Purkinje cell (primary cell): ENCODE measurements around the gene KRT74. TPM values are rescaled to one million over a fixed set of nuclear protein-coding genes. Genes with fewer than 3 reads are reported as not detected.

Experiments
- polyA plus RNA-seq: library from polyadenylated mRNA; unstranded; fragments of >200 nt; fragmentation: Nextera tagmentation; gene quantifications from 2 replicates; pipeline ENCODE4 v1.2.1, GENCODE V29; 2014

Gene KRT74
- polyA plus RNA-seq = 0.35 and 0.92 TPM in 2 replicates

GRCh38 chr12:52573743-52574142, at the start of gene KRT74:
KRT74 (minus strand) TSS chr12:52573843; CDS start chr12:52573777, 66 bp downstream.

GRCh38 chr12:52618216-52618615, 44.6 kb upstream of the KRT74 start, which contains the start of gene KRT73:
KRT73 (minus strand) TSS chr12:52618559; CDS start chr12:52618524, 35 bp downstream.

GRCh38 chr12:52600941-52601481, 27.4 kb upstream of the KRT74 start, which contains the start of gene KRT72:
KRT72 (minus strand) TSS chr12:52601463; CDS start chr12:52601452, 11 bp downstream.

GRCh38 chr12:52552681-52553195, 20.9 kb downstream of the KRT74 start, which contains the start of gene KRT71:
KRT71 (minus strand) TSS chr12:52553145; CDS start chr12:52553077, 68 bp downstream.

GRCh38 chr12:52519826-52520662, 53.6 kb downstream of the KRT74 start, which contains the start of gene KRT5:
KRT5 (minus strand) TSS chr12:52520394; CDS start chr12:52520296, 98 bp downstream.

Other genes with a start within 250 kb of the KRT74 start
- not detected in 2 replicates for gene KRT85, start 206.4 kb downstream of the KRT74 start, polyA plus RNA-seq
- gene KRT84, start 188.2 kb downstream of the KRT74 start, polyA plus RNA-seq = not detected in 2 replicates
- gene KRT82, start 167.5 kb downstream of the KRT74 start, polyA plus RNA-seq = not detected in 2 replicates
- not detected in 2 replicates for gene KRT75, start 139.5 kb downstream of the KRT74 start, polyA plus RNA-seq
- not detected in 2 replicates for gene KRT6B, start 121.7 kb downstream of the KRT74 start, polyA plus RNA-seq
- not detected in 2 replicates for gene KRT6C, start 100.0 kb downstream of the KRT74 start, polyA plus RNA-seq
- gene KRT6A, start 80.6 kb downstream of the KRT74 start, polyA plus RNA-seq = not detected in 2 replicates
- gene KRT5, start 53.4 kb downstream of the KRT74 start, polyA plus RNA-seq = not detected in 2 replicates
- gene KRT71, start 20.7 kb downstream of the KRT74 start, polyA plus RNA-seq = not detected in 2 replicates
- 2.1 and 5.0 TPM in 2 replicates for gene KRT72, start 27.6 kb upstream of the KRT74 start, polyA plus RNA-seq
- gene KRT73, start 44.7 kb upstream of the KRT74 start, polyA plus RNA-seq = not detected in 2 replicates
- gene KRT2, start 78.4 kb upstream of the KRT74 start, polyA plus RNA-seq = not detected in 2 replicates
- gene KRT1, start 106.6 kb upstream of the KRT74 start, polyA plus RNA-seq = not detected in 2 replicates
- not detected in 2 replicates for gene KRT77, start 129.7 kb upstream of the KRT74 start, polyA plus RNA-seq
- gene KRT76, start 203.5 kb upstream of the KRT74 start, polyA plus RNA-seq = not detected in 2 replicates
- gene KRT3, start 222.3 kb upstream of the KRT74 start, polyA plus RNA-seq = not detected in 2 replicates
- gene KRT4, start 240.3 kb upstream of the KRT74 start, polyA plus RNA-seq = not detected in 2 replicates